Dermis microvascular lymphatic vessel endothelial cell (primary cell): ENCODE data around the gene CAMTA1. TPM values are rescaled to one million over a fixed set of nuclear protein-coding genes. Genes with fewer than 3 reads are reported as not detected.

Experiments
- DNase-seq, 2 donors: peaks; one replicate each; pipeline versions ENCODE4 v3.0.0 to v3.0.0-alpha.2; 2010; ENCODE audit warnings: low read depth in 2 of 2
- total RNA-seq: library from RNA; depleted of rRNA; stranded (reverse); fragments of >200 nt; gene quantifications from 2 replicates; pipeline ENCODE4 v1.2.1, GENCODE V29; 2014

CAMTA1 gene
- total RNA-seq, 1 donor from 2014 or later, result 33.9 TPM

GRCh38 chr1:7076117-7076516 is 290.9 kb downstream of the CAMTA1 start:
- no peak for DNase-seq

- DNase-seq, result no peak
Observed at GRCh38 chr1:7076572-7076971, 291.3 kb downstream of the CAMTA1 start.

DNA sequence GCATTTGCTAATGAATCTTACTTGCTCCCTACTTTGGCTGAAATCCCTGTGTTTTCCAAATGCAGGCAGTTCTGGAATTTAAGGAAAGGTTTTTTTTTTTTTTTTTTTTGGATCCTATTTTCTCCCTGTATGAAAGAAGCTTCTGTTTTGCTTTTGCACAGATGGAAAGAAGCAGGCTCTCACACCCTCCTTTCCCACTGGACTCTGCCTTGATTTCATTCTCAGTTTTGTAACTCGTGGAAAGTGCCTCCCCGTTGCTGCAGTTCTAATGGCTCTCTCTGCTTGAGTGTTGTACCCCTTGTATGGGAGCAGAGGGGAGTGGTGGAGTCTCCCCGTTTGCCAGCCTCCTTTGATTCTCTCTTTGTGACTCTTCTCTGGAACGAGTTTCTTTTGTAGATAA is 291.9 kb downstream of the CAMTA1 start:
- no peak for DNase-seq

GRCh38 chr1:7077970-7078369 is 292.7 kb downstream of the CAMTA1 start:
- no peak for DNase-seq

- DNase-seq, result no peak
Observed at GRCh38 chr1:7079637-7080036, 294.4 kb downstream of the CAMTA1 start.

- DNase-seq, result no peak
Observed at GRCh38 chr1:7084232-7084894, 299.1 kb downstream of the CAMTA1 start.

DNA sequence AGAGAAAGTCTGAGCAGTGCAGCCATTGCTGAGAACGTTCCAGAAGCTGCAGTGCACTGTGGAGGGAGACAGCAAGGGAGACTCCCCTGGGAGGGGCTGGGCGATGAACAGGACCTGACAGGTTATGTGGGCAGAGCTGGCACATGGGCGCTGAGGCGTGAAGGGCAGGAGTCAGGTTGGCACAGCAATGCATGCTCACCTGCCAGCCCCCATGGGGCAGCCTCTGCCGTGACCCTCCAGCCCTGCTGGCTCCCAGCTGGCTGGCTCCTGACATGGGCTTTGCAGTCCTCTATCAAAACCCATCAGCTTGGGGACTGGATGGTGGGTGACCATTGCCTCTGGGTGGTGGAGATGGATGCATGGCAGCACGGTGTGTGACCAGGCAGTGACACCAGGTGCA is 300.3 kb downstream of the CAMTA1 start:
- no peak for DNase-seq

DNA sequence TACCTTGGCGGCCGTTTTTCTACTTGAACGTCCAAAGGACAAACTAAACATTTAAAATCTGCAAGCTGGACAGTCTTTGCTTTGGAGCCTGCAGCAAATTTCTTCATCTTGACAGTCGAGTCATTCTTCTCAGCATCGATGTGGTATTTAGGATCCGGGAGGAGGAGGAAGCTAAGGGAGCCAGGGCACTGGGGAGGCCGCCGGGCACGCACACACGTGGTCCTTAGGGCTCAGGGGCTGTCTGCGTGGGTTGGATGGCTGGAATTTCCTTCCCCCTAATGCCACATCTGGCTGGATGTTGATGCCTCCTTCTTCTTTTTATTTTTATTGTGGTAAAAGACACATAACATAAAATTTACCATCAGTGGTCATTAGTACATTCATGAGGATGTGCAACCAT is 300.9 kb downstream of the CAMTA1 start:
- no peak for DNase-seq

DNA sequence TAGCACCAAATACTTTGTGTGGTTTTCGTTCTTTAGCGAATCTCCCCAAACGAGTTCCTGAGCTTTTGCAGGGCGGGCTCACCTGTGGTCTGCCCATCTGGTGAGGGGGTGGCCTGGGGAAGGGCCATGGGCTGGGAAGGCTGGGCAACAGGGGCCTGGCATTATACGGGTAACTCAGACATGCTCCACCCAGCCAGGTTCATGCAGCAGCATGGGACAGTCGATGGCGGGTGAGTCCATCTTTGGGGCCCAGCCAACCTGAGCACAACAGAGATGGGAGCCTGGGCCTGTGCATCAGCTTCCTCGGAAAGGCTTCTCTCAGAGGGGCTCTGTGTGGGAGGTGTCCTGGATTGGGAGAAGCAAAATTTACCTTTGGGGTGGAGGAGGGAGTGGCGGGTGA is 302.6 kb downstream of the CAMTA1 start:
- no peak for DNase-seq

- no peak for DNase-seq
Observed at GRCh38 chr1:7089497-7089896, 304.2 kb downstream of the CAMTA1 start.

- DNase-seq, result no peak
Observed at GRCh38 chr1:7093297-7093696, 308.0 kb downstream of the CAMTA1 start.

DNA sequence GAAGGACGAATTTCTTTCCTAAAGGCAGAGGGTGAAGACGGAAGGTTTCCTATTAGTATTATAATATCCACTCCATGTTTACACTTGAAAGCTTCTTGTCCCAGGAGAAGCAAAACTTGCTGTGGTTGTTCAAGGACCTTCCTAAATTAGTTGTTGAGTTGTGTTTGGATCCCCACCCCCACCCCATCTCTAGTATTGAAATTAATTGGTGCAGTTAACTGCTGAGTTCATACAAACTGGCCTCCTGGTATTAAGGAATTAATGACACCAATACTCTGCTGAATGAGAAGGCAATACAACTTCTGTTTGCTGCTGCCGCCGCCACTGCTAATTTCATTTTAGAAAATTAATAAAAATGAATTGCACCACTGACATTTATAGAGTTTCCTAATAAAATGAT is 308.8 kb downstream of the CAMTA1 start:
- DNase-seq, result no peak

GRCh38 chr1:7094509-7094908 is 309.3 kb downstream of the CAMTA1 start:
- DNase-seq, result no peak

DNA sequence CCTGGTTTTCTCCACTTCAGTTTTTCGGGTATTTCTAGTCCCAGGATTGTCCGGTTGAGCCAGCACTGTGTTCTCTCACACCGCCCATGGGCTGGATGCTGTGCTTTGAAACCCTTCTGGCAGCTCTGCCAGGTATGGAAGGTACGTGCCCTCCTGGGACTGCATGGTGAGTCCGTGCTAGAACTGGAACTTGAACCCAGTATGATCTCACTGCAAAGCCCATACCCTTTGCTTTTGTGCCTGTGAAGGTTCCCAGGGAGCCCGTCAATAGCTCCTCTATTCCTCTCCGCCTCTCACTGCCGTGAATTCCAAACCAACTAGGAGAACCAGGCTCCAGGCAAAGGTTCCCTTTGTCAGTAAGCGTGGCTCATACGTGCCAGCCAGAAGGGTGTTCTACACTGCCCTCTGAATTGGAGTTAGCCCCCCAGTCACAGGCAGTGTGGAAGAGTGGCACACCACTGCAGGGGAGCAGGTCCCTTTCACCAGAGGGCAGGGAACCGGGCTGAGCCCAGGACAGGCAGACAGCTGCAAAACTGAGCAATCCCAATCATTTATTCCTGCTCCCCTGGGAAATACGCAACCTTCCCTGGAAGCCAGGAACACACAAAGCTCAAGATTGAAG is 310.2 kb downstream of the CAMTA1 start:
- no peak for DNase-seq

GRCh38 chr1:7097938-7098592 is 312.8 kb downstream of the CAMTA1 start:
- no peak for DNase-seq

DNA sequence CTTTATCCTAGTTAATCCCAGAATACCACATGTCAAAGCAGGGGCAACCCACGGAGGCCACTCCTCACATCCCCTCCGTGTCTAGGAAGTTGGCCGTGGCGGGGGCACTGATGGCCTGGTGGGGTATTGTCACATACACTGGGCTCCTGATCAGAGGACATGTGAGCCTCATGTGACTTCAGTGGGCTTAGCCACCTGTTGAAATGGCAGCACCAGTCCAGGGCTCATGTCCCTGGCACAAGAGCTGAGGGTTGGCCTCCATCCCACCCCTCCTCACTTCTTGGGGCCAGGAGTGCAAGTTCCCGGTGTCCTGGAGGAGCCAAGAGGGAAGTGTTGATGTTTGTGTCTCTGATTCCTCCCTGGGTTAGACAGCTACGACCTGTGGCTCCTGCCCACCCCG is 313.4 kb downstream of the CAMTA1 start:
- DNase-seq, result no peak

DNA sequence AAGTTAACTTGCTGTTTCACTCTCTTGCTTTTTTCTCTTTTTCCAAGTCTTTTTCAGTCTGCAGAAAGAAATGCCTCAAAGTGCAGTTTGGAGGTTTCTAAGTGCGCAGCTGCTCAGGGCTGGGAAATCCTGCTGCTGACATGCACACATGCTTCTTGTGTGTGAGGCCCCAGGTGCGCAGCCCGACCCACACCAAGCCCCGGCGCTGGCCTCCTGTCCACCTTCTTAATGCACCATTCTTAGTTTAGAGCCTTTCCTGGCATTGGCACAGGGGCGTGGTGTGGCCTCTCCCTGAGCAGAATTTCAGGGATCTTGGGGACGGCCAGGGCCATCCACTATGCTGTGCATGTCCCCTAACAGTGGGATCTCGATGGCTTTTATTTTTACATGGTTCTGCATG is 315.2 kb downstream of the CAMTA1 start:
- no peak for DNase-seq

DNA sequence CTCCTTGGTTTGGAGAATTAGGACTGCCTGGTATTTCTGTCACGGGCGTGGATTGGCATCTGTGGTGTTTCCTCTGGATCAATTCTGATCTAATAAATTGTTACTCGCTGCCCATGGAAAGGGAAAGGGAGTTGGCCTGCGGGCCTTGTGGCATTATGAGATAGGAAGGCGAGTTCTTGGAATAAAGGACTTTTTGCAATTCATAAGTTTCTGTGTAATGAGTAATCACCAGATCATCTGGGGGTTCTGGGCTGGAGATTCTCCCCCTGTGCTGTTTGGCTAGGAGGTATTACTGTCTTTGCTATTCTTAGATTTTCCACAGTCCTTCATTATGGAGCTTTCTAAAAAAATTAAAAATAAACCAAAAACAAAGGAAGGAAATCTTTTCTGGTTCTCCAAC is 315.9 kb downstream of the CAMTA1 start:
- DNase-seq, result no peak

DNA sequence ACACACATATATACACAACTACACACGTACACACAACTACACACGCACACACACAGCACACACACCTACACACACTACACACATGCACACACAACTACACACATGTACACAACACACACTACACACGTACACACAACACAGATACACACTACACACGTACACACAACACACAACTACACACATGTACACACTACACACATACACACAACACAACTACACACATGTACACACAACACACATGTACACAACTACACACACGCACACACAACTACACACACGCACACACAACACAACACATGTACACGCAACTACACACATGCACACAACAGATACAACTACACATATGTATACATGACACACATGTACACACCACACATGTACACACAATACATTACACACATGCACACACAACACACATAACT is 318.1 kb downstream of the CAMTA1 start:
- no peak for DNase-seq

GRCh38 chr1:7103874-7104273 is 318.6 kb downstream of the CAMTA1 start:
- no peak for DNase-seq

- DNase-seq, result no peak
Observed at GRCh38 chr1:7104339-7104738, 319.1 kb downstream of the CAMTA1 start.

DNA sequence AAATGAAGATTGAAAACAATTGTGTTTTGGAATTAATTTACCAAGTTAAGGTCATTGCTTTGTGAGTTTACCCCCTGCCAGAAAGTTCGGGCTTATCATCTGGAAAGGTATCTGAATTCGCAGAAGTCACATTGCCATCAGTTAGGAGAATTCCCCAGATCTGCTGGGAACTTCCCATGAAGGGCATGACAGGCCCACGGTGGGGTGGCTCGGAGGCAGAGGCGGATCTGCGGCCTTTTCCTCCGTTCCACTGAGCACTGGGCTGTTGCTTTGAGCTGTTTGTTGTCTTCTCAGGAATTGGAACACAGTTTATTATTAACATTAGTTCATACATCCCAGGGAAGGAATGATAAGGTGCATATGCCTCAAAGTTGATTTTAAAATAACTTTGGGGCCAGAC is 320.0 kb downstream of the CAMTA1 start:
- DNase-seq, result no peak

DNA sequence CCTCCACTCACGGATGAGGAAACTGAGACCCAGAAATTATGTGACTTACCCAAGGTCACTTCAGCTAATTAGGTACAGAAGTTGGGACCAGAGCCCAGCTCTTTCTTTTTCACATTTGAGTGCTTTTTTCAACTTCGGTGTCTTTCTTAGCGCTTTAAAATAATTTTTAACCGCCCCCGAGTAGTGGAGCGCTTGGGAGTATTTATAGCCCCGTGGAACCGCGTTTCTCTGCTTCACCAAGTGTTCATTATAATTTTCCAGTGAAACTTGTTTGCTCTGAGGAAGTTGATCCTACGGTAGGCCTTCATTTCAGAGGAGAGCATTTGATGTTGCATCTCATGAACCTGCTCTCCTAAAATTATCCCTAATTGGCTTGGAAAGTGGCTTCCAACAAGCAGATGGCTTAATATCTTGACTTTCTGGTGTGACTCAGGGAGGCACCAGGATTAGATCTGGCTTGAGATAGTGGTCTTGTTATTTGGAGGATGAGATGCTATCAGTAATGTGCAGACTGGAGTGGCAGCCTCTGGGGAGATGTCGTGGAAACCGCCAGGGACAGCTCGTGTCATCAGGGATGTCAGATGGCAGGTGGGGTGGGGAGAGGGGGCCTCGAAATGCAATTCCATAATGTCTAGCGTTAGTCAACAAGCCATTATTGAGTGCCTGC is 321.3 kb downstream of the CAMTA1 start:
- DNase-seq, result no peak
